Uterus (tissue), 2 donors: ENCODE results near the gene CDH13.

Experiments used
- POLR2A ChIP-seq, 2 donors: fragments of 450-650 bp; IDR thresholded peaks; one replicate each; pipeline ENCODE4 v1.6.1; 2016; ENCODE audit warnings: antibody characterized with exemption in 2 of 2, mild to moderate bottlenecking in 1 of 2, moderate library complexity in 1 of 2
- TF ChIP-seq, protein P1 (sequence below), 4 experiments: fragments of 200-600 bp in 2 of 4; fragments of 450-650 bp in 2 of 4; sonication (generic) in 2 of 4; IDR thresholded peaks; one replicate each; pipeline ENCODE4 v1.5.1; 2016 to 2019; ENCODE audit warnings: antibody characterized with exemption in 4 of 4, mild to moderate bottlenecking in 2 of 4, moderate library complexity in 1 of 4

DNA sequence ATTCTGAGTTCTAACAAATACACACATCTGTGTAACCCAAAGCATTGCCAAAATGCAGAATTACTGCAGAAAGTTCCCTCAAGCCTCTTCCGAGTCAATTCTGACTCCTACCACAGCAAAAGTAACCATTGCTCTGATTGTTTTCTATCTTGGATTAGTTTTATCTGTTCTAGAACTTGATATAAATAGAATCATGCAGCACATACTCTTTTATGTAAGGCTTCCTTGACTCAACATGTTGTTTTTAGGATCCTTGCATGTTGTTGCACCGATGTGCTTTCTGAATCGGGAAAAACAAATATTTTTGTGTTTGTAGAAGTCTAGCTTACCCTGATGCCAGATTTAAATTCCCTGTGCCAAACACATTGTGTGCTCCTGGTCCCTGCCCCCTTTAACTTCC lies 140.4 kb downstream of the CDH13 start:
- no peak for TF ChIP-seq POLR2A (IDR thresholded peaks at IDR 0.05)
- TF ChIP-seq, protein P1, sequence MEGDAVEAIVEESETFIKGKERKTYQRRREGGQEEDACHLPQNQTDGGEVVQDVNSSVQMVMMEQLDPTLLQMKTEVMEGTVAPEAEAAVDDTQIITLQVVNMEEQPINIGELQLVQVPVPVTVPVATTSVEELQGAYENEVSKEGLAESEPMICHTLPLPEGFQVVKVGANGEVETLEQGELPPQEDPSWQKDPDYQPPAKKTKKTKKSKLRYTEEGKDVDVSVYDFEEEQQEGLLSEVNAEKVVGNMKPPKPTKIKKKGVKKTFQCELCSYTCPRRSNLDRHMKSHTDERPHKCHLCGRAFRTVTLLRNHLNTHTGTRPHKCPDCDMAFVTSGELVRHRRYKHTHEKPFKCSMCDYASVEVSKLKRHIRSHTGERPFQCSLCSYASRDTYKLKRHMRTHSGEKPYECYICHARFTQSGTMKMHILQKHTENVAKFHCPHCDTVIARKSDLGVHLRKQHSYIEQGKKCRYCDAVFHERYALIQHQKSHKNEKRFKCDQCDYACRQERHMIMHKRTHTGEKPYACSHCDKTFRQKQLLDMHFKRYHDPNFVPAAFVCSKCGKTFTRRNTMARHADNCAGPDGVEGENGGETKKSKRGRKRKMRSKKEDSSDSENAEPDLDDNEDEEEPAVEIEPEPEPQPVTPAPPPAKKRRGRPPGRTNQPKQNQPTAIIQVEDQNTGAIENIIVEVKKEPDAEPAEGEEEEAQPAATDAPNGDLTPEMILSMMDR (IDR thresholded peaks at IDR 0.05), result no peak
